Limb (tissue), 2 donors: ENCODE data around the gene YES1.
"Not testable (repeated sequence)": the region's sequence is repeated elsewhere in the genome, so short reads cannot be mapped to it uniquely, and the experiment has no call there.

ENCODE experiments used
- DNase-seq, 2 donors: peaks; one replicate each; pipeline ENCODE4 v3.0.0-alpha.2; 2016; ENCODE audit errors: extremely low spot score in 2 of 2

The YES1 gene

DNA sequence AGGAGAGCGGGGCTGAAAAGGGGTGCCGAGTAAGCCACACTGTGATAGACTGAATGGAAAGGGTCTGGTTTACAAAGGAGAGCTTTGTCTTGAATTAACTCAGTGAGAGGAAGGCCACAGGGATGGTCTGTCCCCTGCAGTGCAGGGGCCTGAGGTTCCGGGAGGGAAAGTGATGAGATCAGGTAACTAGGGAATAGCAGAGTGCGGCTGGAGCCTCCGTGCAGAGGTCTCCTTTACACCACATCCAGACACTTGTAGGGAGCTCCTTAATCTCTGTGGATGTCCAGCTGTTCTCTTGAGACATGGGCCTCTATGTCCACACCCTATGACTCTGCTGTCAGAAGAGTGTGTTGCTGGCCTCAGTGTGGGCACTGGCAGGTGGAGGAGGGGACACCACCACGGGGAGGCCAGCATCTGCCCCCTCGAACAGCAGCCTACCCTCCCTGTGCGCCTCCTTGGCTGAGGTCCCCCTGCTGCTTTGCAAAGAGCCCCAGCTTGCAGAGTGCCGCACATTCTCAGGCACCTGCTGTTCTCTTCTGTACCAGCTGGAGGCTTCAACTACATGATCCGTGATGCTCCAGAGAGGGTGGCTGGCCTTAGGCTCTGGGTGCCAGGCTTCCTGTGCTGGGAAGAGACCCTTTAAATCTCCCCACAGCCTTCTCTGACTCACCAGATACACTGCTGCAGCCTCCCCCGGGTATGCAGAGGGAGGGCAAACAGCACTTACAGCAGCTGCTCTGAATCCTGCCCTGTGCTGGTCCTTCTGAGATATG is 125.5 kb downstream of the YES1 start:
- DNase-seq: no peak

DNA sequence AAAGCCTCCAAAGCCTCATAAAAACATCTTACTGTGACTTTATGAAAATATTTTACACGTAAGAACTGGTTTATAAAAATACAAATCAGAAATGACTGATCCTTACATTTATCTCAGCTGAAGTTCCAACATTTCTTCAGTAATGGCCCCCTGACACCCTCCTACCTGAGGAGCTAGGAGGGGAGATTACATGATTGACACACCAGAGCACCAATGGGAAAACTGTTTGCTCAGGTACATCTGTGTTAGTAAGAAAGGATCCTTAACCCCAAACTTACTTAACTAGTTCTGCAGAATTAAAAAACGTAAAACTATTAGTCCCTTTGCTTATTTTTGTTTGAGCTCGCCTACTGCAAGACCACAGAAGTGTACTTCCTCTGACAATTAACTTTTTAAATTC is 126.6 kb downstream of the YES1 start:
- DNase-seq: no peak

DNA sequence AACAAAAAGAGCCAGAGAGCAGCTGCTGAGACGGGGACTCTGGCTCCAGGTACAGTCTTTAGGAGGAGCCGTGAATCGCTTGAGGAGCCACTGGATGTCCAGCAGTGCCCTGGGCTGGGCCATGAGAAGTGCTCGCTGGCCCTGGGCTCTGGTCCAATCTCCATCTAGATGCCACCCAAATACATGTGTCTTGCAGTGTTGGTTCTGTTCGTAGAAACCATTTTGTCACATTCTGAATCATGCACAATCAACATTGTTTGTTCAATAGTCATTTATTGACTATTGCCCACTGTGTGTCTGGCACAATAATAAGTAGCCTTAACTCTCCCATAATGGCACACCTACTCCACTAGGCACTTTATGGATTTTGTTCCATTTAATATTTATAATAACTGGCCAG is 128.5 kb downstream of the YES1 start:
- no peak for DNase-seq

DNA sequence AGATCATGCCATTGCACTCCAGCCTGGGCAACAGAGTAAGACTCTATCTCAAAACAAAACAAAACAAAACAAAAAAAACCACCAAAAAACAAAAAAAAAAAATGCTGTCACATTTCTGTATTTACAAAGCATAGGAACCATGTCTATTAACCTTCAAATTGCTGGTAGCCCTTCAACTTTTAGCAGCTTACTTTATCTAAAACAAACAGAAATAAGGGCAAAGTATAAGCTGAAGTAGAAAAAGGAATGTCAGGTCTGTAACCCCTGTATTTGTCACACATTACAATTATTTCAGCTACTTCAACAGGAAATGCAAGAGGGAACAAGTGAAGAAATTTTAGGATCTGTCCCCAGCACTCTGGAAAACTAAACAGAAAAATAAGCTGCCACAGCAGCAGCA is 129.2 kb downstream of the YES1 start:
- no peak for DNase-seq

DNA sequence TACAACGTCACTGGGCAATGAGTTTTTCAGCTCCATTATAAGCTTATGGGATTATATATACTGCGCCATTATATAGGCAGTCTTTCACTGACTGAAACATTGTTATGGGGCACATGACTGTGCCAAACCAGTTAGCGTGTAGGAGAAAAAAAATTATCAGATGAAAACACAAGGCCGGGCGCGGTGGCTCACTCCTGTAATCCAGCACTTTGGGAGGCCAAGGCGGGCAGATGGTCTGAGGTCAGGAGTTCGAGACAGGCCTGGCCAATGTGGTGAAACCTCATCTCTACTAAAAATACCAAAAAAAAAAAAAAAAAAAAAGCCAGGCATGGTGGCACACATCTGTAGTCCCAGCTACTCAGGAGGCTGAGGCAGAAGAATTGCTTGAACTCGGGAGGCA is 129.6 kb downstream of the YES1 start:
- not testable (repeated sequence) for DNase-seq

DNA sequence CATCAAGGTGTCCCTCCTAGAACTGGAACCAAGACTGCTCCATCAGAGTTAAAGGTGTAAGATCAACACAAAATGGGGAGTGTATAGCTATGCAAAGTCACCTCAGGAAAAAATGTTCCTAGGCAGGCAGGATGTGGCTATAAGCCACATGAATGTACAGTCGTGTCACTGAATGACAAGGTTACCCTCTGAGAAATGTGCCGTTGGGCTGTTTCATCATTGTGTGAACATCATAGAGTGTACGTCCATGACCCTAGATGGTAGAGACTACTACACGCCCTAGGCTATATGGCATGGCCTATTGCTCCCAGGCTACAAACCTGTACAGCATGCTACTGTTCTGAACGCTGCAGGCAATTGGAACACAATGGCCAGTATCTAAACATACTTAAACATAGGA is 130.1 kb downstream of the YES1 start:
- DNase-seq: no peak

DNA sequence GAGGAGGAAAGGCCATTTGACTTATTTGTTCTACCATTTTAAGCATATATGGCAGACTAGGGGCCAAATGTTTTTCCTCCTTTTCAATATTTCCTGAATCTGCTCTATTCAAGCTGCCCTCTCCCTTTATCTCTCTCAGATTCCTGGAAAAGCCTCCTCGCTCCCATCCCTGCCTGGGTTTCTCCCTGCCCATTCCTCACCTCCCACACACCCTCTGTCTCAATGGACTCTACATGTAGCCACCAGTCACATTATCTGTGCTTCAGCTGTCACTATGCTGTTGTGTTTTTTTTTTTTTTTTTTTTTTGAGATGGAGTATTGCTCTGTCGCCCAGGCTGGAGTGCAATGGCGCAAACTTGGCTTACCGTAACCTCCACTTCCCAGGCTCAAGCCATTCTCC is 131.7 kb downstream of the YES1 start:
- DNase-seq: no peak

DNA sequence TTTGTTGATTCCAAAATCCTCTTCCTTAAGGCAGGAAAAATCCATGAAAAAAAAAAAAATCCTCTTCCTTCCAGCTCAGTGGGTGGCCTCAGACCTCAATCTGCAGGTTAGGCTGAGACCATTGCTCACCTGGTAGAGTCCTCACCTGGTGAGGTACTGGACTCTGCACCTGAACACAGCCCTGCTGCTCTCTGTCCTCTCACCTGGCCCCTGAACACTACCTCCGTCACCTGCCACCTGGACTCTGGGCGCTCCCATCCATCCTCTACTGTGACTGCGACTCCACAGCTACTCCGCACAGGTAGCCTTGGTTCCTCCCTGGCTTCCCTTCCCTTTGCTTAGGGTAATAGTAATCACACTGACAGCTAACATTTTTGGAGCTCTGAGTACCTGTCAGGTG is 132.5 kb downstream of the YES1 start:
- DNase-seq: no peak

DNA sequence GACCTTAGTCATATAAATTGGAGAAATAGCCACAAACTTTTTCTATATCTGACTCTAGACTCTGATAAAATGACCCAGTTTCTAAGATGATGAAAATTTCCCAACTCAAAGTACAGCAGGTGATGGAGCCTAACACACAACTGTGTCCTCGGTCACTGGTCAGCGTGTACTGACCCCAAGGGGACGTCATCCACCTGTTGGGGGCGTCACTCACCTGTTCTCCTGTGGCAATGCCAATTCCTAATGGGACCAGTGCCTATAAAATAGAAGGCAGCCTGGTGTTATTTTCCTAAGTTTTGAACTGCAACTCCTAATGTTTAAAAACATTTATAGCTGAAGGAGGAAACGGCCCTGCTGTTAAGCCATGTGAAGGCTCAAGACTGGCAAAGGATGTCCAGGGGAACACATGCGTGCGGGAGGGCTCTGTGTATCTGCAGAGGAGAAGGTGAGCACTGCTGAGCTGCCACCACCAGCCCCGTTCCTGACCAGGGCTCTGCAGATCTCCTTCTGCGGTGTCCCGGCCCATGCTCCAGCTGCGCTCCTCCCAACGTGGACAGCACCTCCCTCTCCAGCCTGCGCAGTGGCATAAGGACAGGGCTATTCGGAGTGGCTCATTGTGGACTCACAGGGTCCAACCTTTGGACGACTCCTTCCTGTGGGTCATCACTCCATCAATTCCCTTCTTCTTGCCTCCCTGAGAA is 133.4 kb downstream of the YES1 start:
- no peak for DNase-seq

DNA sequence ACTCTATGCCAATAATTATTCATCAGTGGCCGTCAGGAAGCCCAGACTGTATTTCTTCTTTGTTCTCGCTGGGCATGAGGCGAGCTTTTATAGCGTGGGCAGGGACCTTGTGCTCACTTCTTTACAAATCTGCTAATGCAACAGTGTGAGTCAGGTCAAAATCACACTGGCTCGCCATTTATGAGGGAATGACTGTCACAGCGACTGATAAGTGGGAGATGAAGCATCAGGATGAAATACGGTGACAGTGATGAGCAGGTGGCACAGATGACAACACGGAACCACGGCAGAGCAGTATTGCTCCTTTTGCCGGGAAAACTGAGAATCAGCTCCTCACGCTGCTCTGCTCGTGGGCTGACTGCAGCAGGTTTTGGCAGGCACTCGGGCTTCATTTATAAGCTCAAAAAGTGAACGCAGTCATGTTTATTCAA is 134.1 kb downstream of the YES1 start:
- DNase-seq: no peak

DNA sequence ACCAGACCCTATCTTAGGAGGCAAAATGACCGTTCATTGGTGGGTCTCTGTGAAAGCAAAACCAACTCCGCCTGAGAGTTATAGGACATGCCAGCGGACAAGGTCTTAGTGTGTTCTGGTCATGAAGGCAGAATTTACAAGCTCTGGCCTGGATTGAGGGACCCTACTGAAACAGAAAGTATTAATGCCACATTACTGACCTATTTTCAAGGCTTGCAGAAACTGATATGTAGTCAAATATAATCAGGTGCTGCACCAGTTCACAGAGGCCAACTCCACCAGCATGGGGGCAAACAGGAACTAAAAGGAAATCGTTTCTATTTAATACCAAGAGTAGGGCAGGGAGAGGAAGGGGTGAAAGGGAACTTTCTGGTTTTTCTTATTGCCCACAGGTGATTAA is 134.9 kb downstream of the YES1 start:
- no peak for DNase-seq

DNA sequence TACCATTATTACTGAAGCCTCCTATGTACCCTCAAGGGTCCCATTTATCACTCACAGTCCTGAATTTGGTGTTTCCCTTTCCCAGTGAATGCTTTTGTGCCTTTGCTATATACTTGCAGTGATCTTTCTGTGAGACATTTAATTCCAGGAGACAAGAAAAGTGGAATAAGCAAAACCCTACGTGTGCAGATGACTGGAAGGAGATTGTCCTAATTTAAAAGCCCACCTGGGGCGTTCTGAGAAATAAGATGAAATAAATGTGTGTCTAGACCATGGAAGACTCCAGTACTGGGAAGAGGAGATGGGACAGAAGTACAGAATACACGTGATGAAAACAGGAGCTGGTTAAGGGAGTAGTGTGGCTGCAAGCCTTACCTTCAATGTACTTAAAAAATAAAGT is 135.3 kb downstream of the YES1 start:
- no peak for DNase-seq

DNA sequence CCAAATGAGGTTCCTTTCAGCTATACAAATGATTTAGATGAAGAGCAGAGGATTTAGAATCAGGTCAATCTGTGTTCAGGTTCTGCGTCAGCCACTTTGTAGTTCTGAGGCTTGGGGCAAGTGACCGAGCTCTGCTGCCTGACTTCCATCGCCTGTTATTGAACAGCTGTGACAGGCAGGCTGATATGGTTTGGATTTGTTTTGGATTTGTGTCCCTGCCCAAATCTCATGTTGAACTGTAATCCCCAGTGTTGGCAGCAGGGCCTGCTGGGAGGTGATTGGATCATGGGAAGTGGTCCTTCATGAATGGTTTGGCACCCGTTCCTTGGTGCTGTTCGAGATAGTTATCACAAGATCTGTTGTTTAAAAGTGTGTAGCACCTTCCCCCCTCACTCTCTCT is 136.0 kb downstream of the YES1 start:
- no peak for DNase-seq

DNA sequence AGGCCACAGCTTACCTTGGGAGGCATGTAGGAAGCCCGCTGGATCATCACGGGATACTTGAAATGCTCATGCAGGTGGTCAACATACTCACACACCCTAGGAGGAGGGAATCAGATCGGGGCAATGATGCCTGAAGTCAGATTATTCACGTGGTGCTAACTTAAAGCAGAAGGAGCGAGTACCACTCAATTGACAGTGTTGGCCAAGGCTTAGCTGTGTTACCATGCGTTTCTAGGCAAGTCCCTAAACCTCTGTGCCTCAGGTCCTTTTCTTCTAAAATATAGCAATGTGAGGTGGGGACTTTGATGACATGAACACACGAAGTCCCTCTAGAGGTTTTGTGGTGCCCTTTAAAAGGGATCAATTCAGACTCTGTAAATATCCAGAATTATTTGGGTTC is 136.7 kb downstream of the YES1 start:
- no peak for DNase-seq

DNA sequence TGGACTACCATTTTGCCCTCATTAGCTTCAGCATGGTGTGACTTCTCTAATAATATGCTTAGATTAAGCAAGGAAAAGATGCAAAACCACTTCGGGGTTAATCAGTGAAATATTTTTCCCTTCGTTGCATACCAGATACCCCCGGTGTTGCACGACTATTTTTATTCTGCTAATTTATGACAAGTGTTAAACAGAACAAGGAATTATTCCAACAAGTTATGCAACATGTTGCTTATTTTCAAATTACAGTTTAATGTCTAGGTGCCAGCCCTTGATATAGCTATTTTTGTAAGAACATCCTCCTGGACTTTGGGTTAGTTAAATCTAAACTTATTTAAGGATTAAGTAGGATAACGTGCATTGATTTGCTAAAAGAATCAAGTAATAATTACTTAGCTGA is 138.3 kb downstream of the YES1 start:
- no peak for DNase-seq

DNA sequence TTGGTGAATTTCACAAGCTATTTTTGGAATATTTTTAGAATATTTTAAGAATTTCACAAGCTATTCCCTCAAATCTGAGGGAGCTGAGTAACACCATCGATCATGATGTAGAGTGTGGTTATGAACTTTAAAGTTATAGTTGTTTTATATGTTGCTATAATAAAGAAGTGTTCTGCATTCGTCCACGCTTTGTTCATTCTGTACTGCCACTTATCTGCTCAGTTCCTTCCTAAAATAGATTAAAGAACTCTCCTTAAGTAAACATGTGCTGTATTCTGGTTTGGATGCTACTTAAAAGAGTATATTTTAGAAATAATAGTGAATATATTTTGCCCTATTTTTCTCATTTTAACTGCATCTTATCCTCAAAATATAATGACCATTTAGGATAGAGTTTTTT is 138.7 kb downstream of the YES1 start:
- DNase-seq: no peak
